HepG2 (cell line): ENCODE results near the gene AKAP7.

Source experiments
- CREB1 ChIP-seq, 2 experiments: fragments of 450-650 bp in 1 of 2; IDR thresholded peaks; 2 replicates each; pipeline ENCODE4 v1.6.1; 2016 to 2017; ENCODE audit warnings: control low read depth in 1 of 2, mild to moderate bottlenecking in 1 of 2, missing compliant biosample characterization in 1 of 2, missing genetic modification characterization in 1 of 2
- CTCF ChIP-seq: sonication (generic); formaldehyde crosslinking; IDR thresholded peaks from 2 replicates; pipeline ENCODE4 v1.5.0; 2020; ENCODE audit warnings: mild to moderate bottlenecking, missing genetic modification reagents, moderate library complexity
- NFYB ChIP-seq: sonication (generic); formaldehyde crosslinking; IDR thresholded peaks from 2 replicates; pipeline ENCODE4 v1.4.0; 2020; ENCODE audit warnings: missing genetic modification reagents
- POLR2A ChIP-seq, 2 experiments: IDR thresholded peaks; 2 replicates each; pipeline ENCODE4 v1.6.1; 2011; ENCODE audit warnings: low read depth in 2 of 2, low read length in 2 of 2, mild to moderate bottlenecking in 1 of 2, moderate library complexity in 1 of 2; ENCODE audit not compliant: insufficient read depth in 1 of 2
- POLR2AphosphoS5 ChIP-seq: IDR thresholded peaks from 2 replicates; pipeline ENCODE4 v1.6.1; 2012; ENCODE audit warnings: low read depth, low read length
- PRPF4 ChIP-seq: fragments of 200-400 bp; formaldehyde crosslinking; IDR thresholded peaks from 2 replicates; pipeline ENCODE4 v1.6.1; 2016; ENCODE audit warnings: low read length, low read depth; ENCODE audit not compliant: poor library complexity, severe bottlenecking
- SETDB1 ChIP-seq: sonication (generic); formaldehyde crosslinking; IDR thresholded peaks from 2 replicates; pipeline ENCODE4 v1.5.1; 2020; ENCODE audit warnings: missing genetic modification reagents, mild to moderate bottlenecking, borderline replicate concordance
- TMF1 ChIP-seq: sonication (generic); formaldehyde crosslinking; IDR thresholded peaks from 2 replicates; pipeline ENCODE4 v1.8.1; 2022; ENCODE audit warnings: low read depth, missing genetic modification reagents
- ZNF331 ChIP-seq: sonication (generic); formaldehyde crosslinking; IDR thresholded peaks from 2 replicates; pipeline ENCODE4 v1.4.0; 2020; ENCODE audit warnings: missing genetic modification reagents
- ZNF713 ChIP-seq: sonication (generic); formaldehyde crosslinking; IDR thresholded peaks from 2 replicates; pipeline ENCODE4 v1.4.0; 2020; ENCODE audit warnings: mild to moderate bottlenecking, missing genetic modification reagents
- ZNF724P ChIP-seq: sonication (generic); formaldehyde crosslinking; IDR thresholded peaks from 2 replicates; pipeline ENCODE4 v1.8.0; 2022; ENCODE audit warnings: missing genetic modification reagents, borderline replicate concordance
- TF ChIP-seq, protein P1 (sequence below): IDR thresholded peaks from 2 replicates; pipeline ENCODE4 v1.6.1; 2012; ENCODE audit warnings: low read length, improper control_type of control experiment
- TF ChIP-seq, protein P2 (sequence below): sonication (generic); formaldehyde crosslinking; IDR thresholded peaks from 2 replicates; pipeline ENCODE4 v1.4.0; 2020; ENCODE audit warnings: missing genetic modification reagents
- TF ChIP-seq, protein P3 (sequence below): sonication (generic); formaldehyde crosslinking; IDR thresholded peaks from 2 replicates; pipeline ENCODE4 v1.4.0; 2020; ENCODE audit warnings: low read depth, mild to moderate bottlenecking, missing genetic modification reagents

GRCh38 chr6:131309437-131309836 is 174.2 kb downstream of the AKAP7 start:
- TF ChIP-seq ZNF713 (CRISPR knock-in tag) (no peak), ZNF331 (CRISPR knock-in tag) (no peak), ZNF724P (CRISPR knock-in tag) (no peak), CREB1 (IDR thresholded peaks at IDR 0.05) (no peak), CREB1 (CRISPR knock-in tag; IDR thresholded peaks at IDR 0.05) (no peak), PRPF4 (no peak), TMF1 (CRISPR knock-in tag) (no peak), POLR2AphosphoS5 (no peak), SETDB1 (no peak), CTCF (CRISPR knock-in tag) (no peak), POLR2A (IDR thresholded peaks at IDR 0.05; ENCODE audit: insufficient read depth in 1 of 2, low read depth in 2 of 2, low read length in 2 of 2) (no peak), NFYB (CRISPR knock-in tag) (no peak)
- TF ChIP-seq, protein P1, sequence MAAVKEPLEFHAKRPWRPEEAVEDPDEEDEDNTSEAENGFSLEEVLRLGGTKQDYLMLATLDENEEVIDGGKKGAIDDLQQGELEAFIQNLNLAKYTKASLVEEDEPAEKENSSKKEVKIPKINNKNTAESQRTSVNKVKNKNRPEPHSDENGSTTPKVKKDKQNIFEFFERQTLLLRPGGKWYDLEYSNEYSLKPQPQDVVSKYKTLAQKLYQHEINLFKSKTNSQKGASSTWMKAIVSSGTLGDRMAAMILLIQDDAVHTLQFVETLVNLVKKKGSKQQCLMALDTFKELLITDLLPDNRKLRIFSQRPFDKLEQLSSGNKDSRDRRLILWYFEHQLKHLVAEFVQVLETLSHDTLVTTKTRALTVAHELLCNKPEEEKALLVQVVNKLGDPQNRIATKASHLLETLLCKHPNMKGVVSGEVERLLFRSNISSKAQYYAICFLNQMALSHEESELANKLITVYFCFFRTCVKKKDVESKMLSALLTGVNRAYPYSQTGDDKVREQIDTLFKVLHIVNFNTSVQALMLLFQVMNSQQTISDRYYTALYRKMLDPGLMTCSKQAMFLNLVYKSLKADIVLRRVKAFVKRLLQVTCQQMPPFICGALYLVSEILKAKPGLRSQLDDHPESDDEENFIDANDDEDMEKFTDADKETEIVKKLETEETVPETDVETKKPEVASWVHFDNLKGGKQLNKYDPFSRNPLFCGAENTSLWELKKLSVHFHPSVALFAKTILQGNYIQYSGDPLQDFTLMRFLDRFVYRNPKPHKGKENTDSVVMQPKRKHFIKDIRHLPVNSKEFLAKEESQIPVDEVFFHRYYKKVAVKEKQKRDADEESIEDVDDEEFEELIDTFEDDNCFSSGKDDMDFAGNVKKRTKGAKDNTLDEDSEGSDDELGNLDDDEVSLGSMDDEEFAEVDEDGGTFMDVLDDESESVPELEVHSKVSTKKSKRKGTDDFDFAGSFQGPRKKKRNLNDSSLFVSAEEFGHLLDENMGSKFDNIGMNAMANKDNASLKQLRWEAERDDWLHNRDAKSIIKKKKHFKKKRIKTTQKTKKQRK = no peak
- TF ChIP-seq, protein P2, sequence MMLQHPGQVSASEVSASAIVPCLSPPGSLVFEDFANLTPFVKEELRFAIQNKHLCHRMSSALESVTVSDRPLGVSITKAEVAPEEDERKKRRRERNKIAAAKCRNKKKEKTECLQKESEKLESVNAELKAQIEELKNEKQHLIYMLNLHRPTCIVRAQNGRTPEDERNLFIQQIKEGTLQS = no peak
- TF ChIP-seq, protein P3, sequence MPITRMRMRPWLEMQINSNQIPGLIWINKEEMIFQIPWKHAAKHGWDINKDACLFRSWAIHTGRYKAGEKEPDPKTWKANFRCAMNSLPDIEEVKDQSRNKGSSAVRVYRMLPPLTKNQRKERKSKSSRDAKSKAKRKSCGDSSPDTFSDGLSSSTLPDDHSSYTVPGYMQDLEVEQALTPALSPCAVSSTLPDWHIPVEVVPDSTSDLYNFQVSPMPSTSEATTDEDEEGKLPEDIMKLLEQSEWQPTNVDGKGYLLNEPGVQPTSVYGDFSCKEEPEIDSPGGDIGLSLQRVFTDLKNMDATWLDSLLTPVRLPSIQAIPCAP = no peak
